ENCODE results near the gene NRN1L.

- no peak for TF ChIP-seq CTCF (conservative IDR thresholded peaks at IDR 0.05; ENCODE audit: low read depth, low read length)
- TF ChIP-seq EZH2 (IDR thresholded peaks at IDR 0.05; ENCODE audit: borderline replicate concordance, low read depth, low read length, poor library complexity, severe bottlenecking) = no peak
These were observed 42.7 kb downstream of the NRN1L start for GRCh38 chr16:67927131-67927941.
